HG03095 (cell line): ENCODE results near the gene CYB5A.
A peak's percentile ranks its signal among the peaks of the same experiment; 100 is the strongest.

Source experiments
- ATAC-seq: cut with Tn5 transposase; IDR thresholded peaks from one replicate; pipeline ENCODE4 v1.9.1; 2021; ENCODE audit warnings: moderate library complexity; ENCODE audit not compliant: unreplicated experiment

The CYB5A gene

GRCh38 chr18:74249181-74249968, 42.4 kb downstream of the CYB5A start:
- no peak for ATAC-seq

- peak; percentile 95 for ATAC-seq
These were observed 43.2 kb downstream of the CYB5A start for GRCh38 chr18:74248595-74248994.

GRCh38 chr18:74248189-74248588, 43.6 kb downstream of the CYB5A start:
- peak; percentile 44 for ATAC-seq

- no peak for ATAC-seq
These were observed 47.2 kb downstream of the CYB5A start for GRCh38 chr18:74244554-74244953.

GRCh38 chr18:74243127-74243526, 48.6 kb downstream of the CYB5A start:
- no peak for ATAC-seq

GRCh38 chr18:74242438-74243096, 49.2 kb downstream of the CYB5A start:
- no peak for ATAC-seq

DNA sequence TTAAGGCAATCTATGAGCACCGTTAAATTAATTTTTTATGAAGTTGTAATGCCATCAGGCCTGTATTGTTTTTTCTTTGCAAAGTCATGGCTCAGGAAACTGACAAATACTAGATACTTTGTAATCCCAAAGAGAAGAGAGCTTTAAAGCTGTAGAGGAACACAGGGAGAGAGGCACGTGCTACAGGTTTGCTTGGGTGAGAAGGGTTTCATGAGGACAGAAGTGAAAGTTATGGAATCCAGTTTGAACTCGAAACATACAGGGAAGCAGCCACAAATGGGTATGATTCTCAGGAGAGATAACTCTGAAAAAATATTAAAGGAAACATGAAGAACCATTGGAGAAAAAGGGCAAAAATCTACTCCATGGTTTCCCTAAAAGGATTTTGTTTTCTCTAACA, 49.8 kb downstream of the CYB5A start:
- no peak for ATAC-seq

GRCh38 chr18:74241426-74241825, 50.3 kb downstream of the CYB5A start:
- ATAC-seq: no peak

- no peak for ATAC-seq
These were observed 52.2 kb downstream of the CYB5A start for GRCh38 chr18:74239567-74239966.

GRCh38 chr18:74234326-74235171, 57.2 kb downstream of the CYB5A start:
- peak; percentile 50 for ATAC-seq

- no peak for ATAC-seq
These were observed 57.8 kb downstream of the CYB5A start for GRCh38 chr18:74233933-74234325.

GRCh38 chr18:74230922-74231714, 60.6 kb downstream of the CYB5A start:
- no peak for ATAC-seq

GRCh38 chr18:74229891-74230290, 61.9 kb downstream of the CYB5A start:
- ATAC-seq: no peak

DNA sequence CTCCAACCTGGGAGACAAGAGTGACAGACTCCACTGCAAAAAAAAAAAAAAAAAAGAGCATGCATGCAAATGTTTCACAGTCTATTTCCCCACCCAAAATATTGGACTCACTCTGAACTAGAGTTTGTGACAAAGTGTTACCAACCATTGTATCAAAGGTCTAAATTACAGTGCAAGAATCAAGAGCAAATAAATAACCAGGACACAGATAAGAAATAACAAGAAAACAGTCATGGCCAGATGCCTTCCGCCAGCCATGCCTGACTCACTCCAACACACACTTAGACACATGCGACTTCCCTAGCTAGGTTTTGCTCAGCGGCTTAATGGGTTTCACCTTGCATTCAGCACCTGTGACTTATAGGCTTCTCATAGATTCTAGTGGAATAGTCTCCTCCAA, 62.8 kb downstream of the CYB5A start:
- ATAC-seq: no peak

DNA sequence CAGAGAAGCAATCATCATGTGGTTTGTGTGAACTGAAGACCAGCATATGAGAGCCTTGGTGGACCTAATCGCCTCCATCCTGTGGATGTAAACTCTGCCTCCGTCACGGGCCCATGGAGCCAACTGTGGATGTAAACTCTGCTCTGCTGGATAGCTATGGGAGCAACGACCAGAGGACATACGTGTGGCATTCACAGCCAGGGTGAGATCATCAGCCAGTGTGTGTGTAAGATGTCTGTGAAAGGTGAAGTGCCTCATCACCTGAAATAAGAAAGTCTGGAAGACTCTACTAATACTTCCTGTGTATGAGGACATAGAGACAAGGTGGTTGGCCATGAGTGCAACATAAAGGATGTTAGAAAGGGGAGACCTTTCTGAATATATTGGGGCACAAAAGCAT, 63.5 kb downstream of the CYB5A start:
- no peak for ATAC-seq

DNA sequence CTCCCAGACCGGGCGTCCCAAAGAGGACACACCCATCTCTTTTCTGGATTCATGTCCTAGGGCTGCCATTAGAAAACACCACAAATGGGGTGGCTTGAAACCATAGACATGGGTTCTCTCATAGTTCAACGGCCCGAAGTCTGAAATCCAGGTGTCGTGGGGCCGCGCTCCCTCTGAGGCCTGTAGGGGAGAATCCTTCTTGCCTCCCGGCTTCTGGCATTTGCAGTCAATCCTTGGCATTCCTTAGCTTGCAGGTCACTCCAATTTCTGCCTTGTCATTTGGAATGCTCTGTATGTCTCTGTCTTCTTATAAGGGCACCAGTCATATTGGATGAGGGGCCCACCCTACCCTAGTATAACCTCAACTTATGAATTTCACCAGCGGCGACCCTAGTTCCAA, 65.1 kb downstream of the CYB5A start:
- no peak for ATAC-seq

DNA sequence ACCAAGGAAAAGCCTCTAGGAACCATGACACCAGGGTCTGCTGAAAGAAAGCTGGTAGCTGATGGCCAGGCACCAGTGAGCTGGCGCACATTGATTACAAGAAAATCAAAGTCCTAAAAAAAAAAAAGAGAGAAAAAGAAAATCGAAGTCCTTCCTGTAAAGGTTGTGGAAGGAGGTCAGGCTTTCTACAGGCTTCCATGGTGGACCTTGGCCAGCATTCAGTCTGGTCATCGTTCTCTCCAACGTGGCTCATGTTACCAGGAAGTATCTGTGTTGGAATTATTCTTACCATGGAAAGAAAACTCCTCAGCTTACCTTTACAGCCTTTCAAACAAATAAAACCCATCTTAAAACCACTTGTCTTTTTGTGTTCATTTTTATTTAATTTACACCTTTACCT, 65.6 kb downstream of the CYB5A start:
- ATAC-seq: no peak

DNA sequence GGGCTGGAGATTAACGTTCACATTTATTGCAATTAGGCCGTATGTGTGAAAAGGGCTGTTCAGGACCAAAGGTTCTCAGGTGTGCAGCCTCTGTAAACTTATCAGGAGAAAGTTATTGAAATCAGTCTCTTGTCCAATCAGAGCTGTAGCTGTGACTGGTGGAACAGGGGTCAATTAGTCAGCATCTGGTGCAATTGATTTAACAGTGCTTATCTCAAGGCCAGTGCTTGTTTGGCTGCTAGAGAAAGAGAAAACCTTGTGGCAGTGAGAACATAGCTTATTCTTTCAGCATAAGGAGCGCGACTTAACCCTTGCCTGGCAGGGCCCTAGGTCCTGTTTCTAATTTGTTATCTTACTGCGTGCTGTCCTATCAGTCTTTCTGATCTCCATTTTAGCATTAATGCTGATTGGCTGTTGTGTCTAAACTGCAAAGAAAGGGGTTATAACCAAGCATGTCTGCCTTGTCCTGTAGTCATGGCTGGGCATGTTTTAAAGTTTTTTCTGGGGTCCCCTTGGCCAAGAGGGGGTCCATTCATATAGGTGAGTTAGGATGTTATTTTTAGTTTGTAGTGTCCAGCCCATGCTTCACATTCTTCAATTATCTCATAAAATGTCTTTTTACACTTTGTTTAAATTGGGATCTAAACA, 66.4 kb downstream of the CYB5A start:
- no peak for ATAC-seq

- ATAC-seq: no peak
These were observed 68.9 kb downstream of the CYB5A start for GRCh38 chr18:74222710-74223494.

DNA sequence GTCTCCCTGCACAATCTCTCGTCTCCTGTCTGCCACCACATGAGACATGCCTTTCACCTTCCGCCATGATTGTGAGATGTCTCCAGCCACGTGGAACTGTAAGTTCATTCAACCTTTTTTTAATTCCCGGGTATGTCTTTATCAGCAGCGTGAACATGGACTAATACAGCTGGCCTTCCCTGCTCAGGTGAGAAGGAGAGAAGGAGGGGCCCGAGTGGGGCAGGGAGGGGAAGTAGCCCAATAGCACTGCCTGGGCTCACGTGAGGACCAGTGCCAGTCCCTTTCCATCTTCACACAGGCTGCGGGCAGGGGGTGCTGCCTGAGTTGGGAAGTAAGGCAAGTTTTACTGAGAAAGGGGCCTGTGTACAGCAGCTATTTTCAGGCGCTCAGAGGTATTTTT, 70.7 kb downstream of the CYB5A start:
- no peak for ATAC-seq
